H9 (cell line): ENCODE measurements around the gene CIT. TPM values are rescaled to one million over a fixed set of nuclear protein-coding genes. Genes with fewer than 3 reads are reported as not detected.

ENCODE experiments used
- DNase-seq: peaks from one replicate; pipeline ENCODE4 v3.0.0-alpha.2; 2017
- H2AFZ ChIP-seq: one replicate; pipeline ENCODE4 v1.6.1; 2013; ENCODE audit warnings: mild to moderate bottlenecking, low read length, control low read depth, moderate library complexity
- H2AK5ac ChIP-seq: 2 replicates; pipeline ENCODE4 v1.6.1; 2013; ENCODE audit warnings: low read length, control low read depth, mixed read lengths; ENCODE audit not compliant: insufficient read length
- H2BK120ac ChIP-seq: one replicate; pipeline ENCODE4 v1.6.1; 2013; ENCODE audit warnings: low read depth, mild to moderate bottlenecking, low read length, control low read depth, inconsistent platforms; ENCODE audit not compliant: poor library complexity, severe bottlenecking
- H2BK12ac ChIP-seq: 2 replicates; pipeline ENCODE4 v1.6.1; 2013; ENCODE audit warnings: low read length, control low read depth, mixed read lengths, low read depth; ENCODE audit not compliant: insufficient read length
- H2BK15ac ChIP-seq: 2 replicates; pipeline ENCODE4 v1.6.1; 2013; ENCODE audit warnings: low read depth, low read length, control low read depth
- H2BK20ac ChIP-seq: one replicate; pipeline ENCODE4 v1.6.1; 2013; ENCODE audit warnings: low read depth, mild to moderate bottlenecking, low read length, control low read depth, inconsistent platforms; ENCODE audit not compliant: poor library complexity, severe bottlenecking
- H2BK5ac ChIP-seq: 2 replicates; pipeline ENCODE4 v1.6.1; 2013; ENCODE audit warnings: low read length, control low read depth, mixed read lengths; ENCODE audit not compliant: insufficient read length
- H3K14ac ChIP-seq: 2 replicates; pipeline ENCODE4 v1.6.1; 2013; ENCODE audit warnings: low read length, control low read depth; ENCODE audit not compliant: insufficient read depth
- H3K18ac ChIP-seq: 2 replicates; pipeline ENCODE4 v1.6.1; 2013; ENCODE audit warnings: low read depth, mild to moderate bottlenecking, mixed read lengths, low read length, control low read depth; ENCODE audit not compliant: insufficient read length
- H3K23ac ChIP-seq: 2 replicates; pipeline ENCODE4 v1.6.1; 2013; ENCODE audit warnings: low read length, control low read depth, mixed read lengths, low read depth; ENCODE audit not compliant: insufficient read length
- H3K23me2 ChIP-seq: 2 replicates; pipeline ENCODE4 v1.6.1; 2013; ENCODE audit warnings: low read depth, mild to moderate bottlenecking, mixed read lengths, low read length, control low read depth; ENCODE audit not compliant: insufficient read length, poor library complexity, severe bottlenecking
- H3K27ac ChIP-seq: 2 replicates; pipeline ENCODE4 v1.5.1; 2013; ENCODE audit warnings: low read length, control low read depth, mixed read lengths, low read depth; ENCODE audit not compliant: insufficient read length
- H3K27me3 ChIP-seq: 2 replicates; pipeline ENCODE4 v1.6.1; 2013; ENCODE audit warnings: low read length, control low read depth, inconsistent platforms; ENCODE audit not compliant: insufficient read depth
- H3K4ac ChIP-seq: 2 replicates; pipeline ENCODE4 v1.6.1; 2013; ENCODE audit warnings: low read depth, mild to moderate bottlenecking, control low read depth, inconsistent platforms, low read length, moderate library complexity
- H3K4me1 ChIP-seq: 2 replicates; pipeline ENCODE4 v1.6.1; 2013; ENCODE audit warnings: low read length, control low read depth, inconsistent platforms; ENCODE audit not compliant: insufficient read depth
- H3K4me2 ChIP-seq: 2 replicates; pipeline ENCODE4 v1.6.1; 2013; ENCODE audit warnings: low read length, control low read depth, mixed read lengths; ENCODE audit not compliant: insufficient read length, insufficient read depth
- H3K56ac ChIP-seq: 2 replicates; pipeline ENCODE4 v1.6.1; 2013; ENCODE audit warnings: low read depth, mild to moderate bottlenecking, mixed read lengths, low read length, control low read depth; ENCODE audit not compliant: insufficient read length
- H3K79me1 ChIP-seq: 2 replicates; pipeline ENCODE4 v1.6.1; 2013; ENCODE audit warnings: low read depth, mild to moderate bottlenecking, moderate library complexity, low read length, control low read depth, inconsistent platforms; ENCODE audit not compliant: insufficient read depth, poor library complexity, severe bottlenecking
- H3K79me2 ChIP-seq: 2 replicates; pipeline ENCODE4 v1.6.1; 2013; ENCODE audit warnings: low read length, control low read depth, inconsistent platforms; ENCODE audit not compliant: insufficient read depth
- H3K9ac ChIP-seq: 2 replicates; pipeline ENCODE4 v1.6.1; 2013; ENCODE audit warnings: low read length, control low read depth, mixed read lengths; ENCODE audit not compliant: insufficient read length; ENCODE audit errors: extremely low read depth
- H3K9me3 ChIP-seq: one replicate; pipeline ENCODE4 v1.6.1; 2013; ENCODE audit warnings: low read depth, low read length, inconsistent platforms; ENCODE audit not compliant: control insufficient read depth
- H3T11ph ChIP-seq: one replicate; pipeline ENCODE4 v1.6.1; 2013; ENCODE audit warnings: mild to moderate bottlenecking, low read length, control low read depth, inconsistent platforms
- H4K20me1 ChIP-seq: one replicate; pipeline ENCODE4 v1.6.1; 2013; ENCODE audit not compliant: control insufficient read depth, insufficient read length, insufficient read depth
- H4K5ac ChIP-seq: 2 replicates; pipeline ENCODE4 v1.6.1; 2013; ENCODE audit warnings: low read depth, mild to moderate bottlenecking, mixed read lengths, low read length, control low read depth; ENCODE audit not compliant: insufficient read length
- H4K8ac ChIP-seq: replicated peaks from 2 replicates; pipeline ENCODE4 v1.6.1; 2013; ENCODE audit warnings: low read length, control low read depth, mixed read lengths, low read depth; ENCODE audit not compliant: insufficient read length
- H4K91ac ChIP-seq: 2 replicates; pipeline ENCODE4 v1.6.1; 2013; ENCODE audit warnings: low read depth, mild to moderate bottlenecking, moderate library complexity, mixed read lengths, low read length, control low read depth; ENCODE audit not compliant: insufficient read length
- H3K27ac Mint-ChIP-seq, 3 experiments: 2 replicates in 2 of 3; 3 replicates in 1 of 3; pipeline ENCODE4 v1.8.0; 2020 to 2021; ENCODE audit warnings: mixed read lengths in 3 of 3, mild to moderate bottlenecking in 1 of 3, moderate library complexity in 1 of 3
- H3K27me3 Mint-ChIP-seq: 2 replicates; pipeline ENCODE4 v1.8.0; 2021; ENCODE audit warnings: low read depth, mild to moderate bottlenecking, moderate library complexity, mixed read lengths
- H3K36me3 Mint-ChIP-seq, 3 experiments: 2 replicates in 2 of 3; 3 replicates in 1 of 3; pipeline ENCODE4 v1.8.0; 2020 to 2021; ENCODE audit warnings: low read depth in 3 of 3, mixed read lengths in 3 of 3; ENCODE audit not compliant: insufficient read depth in 1 of 3
- H3K4me1 Mint-ChIP-seq, 2 experiments: 2 replicates each; pipeline ENCODE4 v1.8.0; 2020; ENCODE audit warnings: mixed read lengths in 2 of 2
- H3K4me3 Mint-ChIP-seq, 2 experiments: 2 replicates in 1 of 2; 3 replicates in 1 of 2; pipeline ENCODE4 v1.8.0; 2020 to 2021; ENCODE audit warnings: mild to moderate bottlenecking in 2 of 2, mixed read lengths in 2 of 2, moderate library complexity in 1 of 2
- H3K9me3 Mint-ChIP-seq, 2 experiments: 2 replicates in 1 of 2; 3 replicates in 1 of 2; pipeline ENCODE4 v1.8.0; 2020; ENCODE audit warnings: mild to moderate bottlenecking in 2 of 2, mixed read lengths in 2 of 2, moderate library complexity in 1 of 2
- CTCF ChIP-seq: fragments of 200-600 bp; sonication (generic); conservative IDR thresholded peaks from 3 replicates; pipeline ENCODE4 v1.8.0; 2021; ENCODE audit warnings: antibody characterized with exemption, mild to moderate bottlenecking
- WGBS: extraction: QIAGEN DNeasy Blood & Tissue Kit; methylation state at CpG from one replicate; pipeline ENCODE4 v1.1.7; 2013; ENCODE audit warnings: missing lambda C conversion rate, low lambda C conversion rate, mixed read lengths; ENCODE audit not compliant: insufficient read length; ENCODE audit errors: extremely low coverage; 5-methylcytosine and 5-hydroxymethylcytosine counted together
- total RNA-seq: library from RNA; stranded (reverse); gene quantifications from 2 replicates; pipeline ENCODE4 v1.2.1, GENCODE V29; 2021

The CIT gene
- total RNA-seq, 1 experiment from 2014 or later = 55.3 TPM

GRCh38 chr12:119791453-119791852 lies 85.7 kb downstream of the CIT start:
- Histone ChIP-seq H2BK15ac (no peak overlapping the region), H2BK12ac (no peak overlapping the region), H2BK120ac (no peak overlapping the region), H3K56ac (no peak overlapping the region), H2AK5ac (no peak overlapping the region), H3K27me3 (no peaks in the 10 kb centered on the region), H2BK5ac (no peak overlapping the region), H3K4me2 (no peak overlapping the region), H3K27ac (no peak overlapping the region), H3T11ph (no peak overlapping the region), H3K4ac (no peak overlapping the region), H3K14ac (no peak overlapping the region), H3K4me1 (peaks cover 1% of the 10 kb centered on the region; the same call in 1 of the 2 replicates), H3K9me3 (no peaks in the 10 kb centered on the region), H4K5ac (no peak overlapping the region), H3K79me1 (no peaks in the 10 kb centered on the region), H4K20me1 (no peaks in the 10 kb centered on the region), H2AFZ (no peak overlapping the region), H3K18ac (no peak overlapping the region), H2BK20ac (no peak overlapping the region), H3K23me2 (no peaks in the 10 kb centered on the region), H3K23ac (no peak overlapping the region), H4K91ac (no peak overlapping the region), H3K79me2 (no peaks in the 10 kb centered on the region), H4K8ac (no peak overlapping the region), H3K9ac (no peak overlapping the region)
- Mint-ChIP-seq H3K4me1 (peaks cover 0 to 3% of the 10 kb centered on the region in 2 experiments; a peak in 2 of 4 replicates), H3K4me3 (no peak overlapping the region), H3K36me3 (peaks cover 4 to 27% (median 19%) of the 10 kb centered on the region in 3 experiments), H3K27ac (no peak overlapping the region), H3K27me3 (no peaks in the 10 kb centered on the region), H3K9me3 (no peaks in the 10 kb centered on the region; a peak in 1 of 5 replicates)
- DNase-seq = no peak
- WGBS = no CpG with 5 or more reads among the region's 9 CpGs
- no peak for TF ChIP-seq CTCF
